IMR-90 (cell line): ENCODE data around the gene RALGAPB.

ENCODE experiments used
- MXI1 ChIP-seq: IDR thresholded peaks from 2 replicates; pipeline ENCODE4 v1.6.1; 2012; ENCODE audit warnings: low read depth, mild to moderate bottlenecking, low read length, moderate library complexity, borderline replicate concordance
- POLR2A ChIP-seq: IDR thresholded peaks from 2 replicates; pipeline ENCODE4 v1.6.1; 2012; ENCODE audit warnings: mild to moderate bottlenecking, low read depth, low read length
- RFX5 ChIP-seq: IDR thresholded peaks from 2 replicates; pipeline ENCODE4 v1.8.0; 2012; ENCODE audit warnings: low read depth, mild to moderate bottlenecking, low read length, moderate library complexity
- TF ChIP-seq, protein P1 (sequence below): conservative IDR thresholded peaks from 2 replicates; pipeline ENCODE4 v1.5.1; 2012; ENCODE audit warnings: mild to moderate bottlenecking, low read depth, low read length, improper control_type of control experiment

DNA sequence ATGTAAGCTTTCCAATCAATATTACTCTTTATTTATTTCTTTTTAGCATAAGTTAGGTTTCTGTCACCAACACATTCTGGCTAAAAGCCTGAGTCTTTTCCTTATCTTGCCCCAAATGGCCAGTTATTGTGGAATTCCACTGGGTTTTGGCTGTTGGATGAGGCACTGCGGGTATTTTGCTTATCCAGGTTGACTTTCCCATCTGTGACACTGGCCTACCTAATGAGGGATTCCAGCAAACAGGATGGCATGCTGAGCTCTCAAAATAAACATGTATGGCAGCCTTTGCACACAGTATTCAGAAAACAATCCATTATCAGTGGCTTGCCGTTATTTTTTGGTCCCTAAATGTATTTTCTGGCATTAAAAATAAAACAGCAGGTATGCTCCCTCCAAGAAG, 6.5 kb upstream of the RALGAPB start:
- TF ChIP-seq, protein P1, sequence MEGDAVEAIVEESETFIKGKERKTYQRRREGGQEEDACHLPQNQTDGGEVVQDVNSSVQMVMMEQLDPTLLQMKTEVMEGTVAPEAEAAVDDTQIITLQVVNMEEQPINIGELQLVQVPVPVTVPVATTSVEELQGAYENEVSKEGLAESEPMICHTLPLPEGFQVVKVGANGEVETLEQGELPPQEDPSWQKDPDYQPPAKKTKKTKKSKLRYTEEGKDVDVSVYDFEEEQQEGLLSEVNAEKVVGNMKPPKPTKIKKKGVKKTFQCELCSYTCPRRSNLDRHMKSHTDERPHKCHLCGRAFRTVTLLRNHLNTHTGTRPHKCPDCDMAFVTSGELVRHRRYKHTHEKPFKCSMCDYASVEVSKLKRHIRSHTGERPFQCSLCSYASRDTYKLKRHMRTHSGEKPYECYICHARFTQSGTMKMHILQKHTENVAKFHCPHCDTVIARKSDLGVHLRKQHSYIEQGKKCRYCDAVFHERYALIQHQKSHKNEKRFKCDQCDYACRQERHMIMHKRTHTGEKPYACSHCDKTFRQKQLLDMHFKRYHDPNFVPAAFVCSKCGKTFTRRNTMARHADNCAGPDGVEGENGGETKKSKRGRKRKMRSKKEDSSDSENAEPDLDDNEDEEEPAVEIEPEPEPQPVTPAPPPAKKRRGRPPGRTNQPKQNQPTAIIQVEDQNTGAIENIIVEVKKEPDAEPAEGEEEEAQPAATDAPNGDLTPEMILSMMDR, result no peak
- TF ChIP-seq POLR2A (no peak), RFX5 (no peak), MXI1 (no peak)
